Endodermal cell (in vitro differentiated cells): ENCODE data around the gene PRMT7. TPM values are rescaled to one million over a fixed set of nuclear protein-coding genes. Genes with fewer than 3 reads are reported as not detected.

Source experiments
- DNase-seq: peaks from one replicate; pipeline ENCODE4 v3.0.0-alpha.2; 2017
- H3K27ac ChIP-seq: 2 replicates; pipeline ENCODE4 v1.5.1; 2013; ENCODE audit warnings: mild to moderate bottlenecking, low read depth, low read length, moderate library complexity
- H3K27me3 ChIP-seq: 2 replicates; pipeline ENCODE4 v1.6.1; 2013; ENCODE audit warnings: mild to moderate bottlenecking, low read length, moderate library complexity; ENCODE audit not compliant: insufficient read depth, control insufficient read depth, poor library complexity, severe bottlenecking
- H3K36me3 ChIP-seq: 2 replicates; pipeline ENCODE4 v1.7.0; 2013; ENCODE audit warnings: mild to moderate bottlenecking, low read length, moderate library complexity; ENCODE audit not compliant: control insufficient read depth, insufficient read depth
- H3K4me1 ChIP-seq: one replicate; pipeline ENCODE4 v1.7.0; 2013; ENCODE audit warnings: low read length; ENCODE audit not compliant: control insufficient read depth, insufficient read depth
- H3K4me3 ChIP-seq: 2 replicates; pipeline ENCODE4 v1.5.1; 2013; ENCODE audit warnings: mild to moderate bottlenecking, low read length, moderate library complexity
- H3K9ac ChIP-seq: 2 replicates; pipeline ENCODE4 v1.6.1; 2013; ENCODE audit warnings: mild to moderate bottlenecking, low read length, moderate library complexity; ENCODE audit not compliant: poor library complexity, severe bottlenecking; ENCODE audit errors: extremely low read depth
- H3K9me3 ChIP-seq: 2 replicates; pipeline ENCODE4 v1.6.1; 2013; ENCODE audit warnings: mild to moderate bottlenecking, low read length, moderate library complexity; ENCODE audit not compliant: control insufficient read depth
- H3K27ac Mint-ChIP-seq: 2 replicates; pipeline ENCODE4 v1.8.0; 2020; ENCODE audit warnings: mixed read lengths
- H3K27me3 Mint-ChIP-seq: 2 replicates; pipeline ENCODE4 v1.8.0; 2021; ENCODE audit warnings: mild to moderate bottlenecking, mixed read lengths; ENCODE audit not compliant: insufficient read depth
- H3K36me3 Mint-ChIP-seq: 2 replicates; pipeline ENCODE4 v1.8.0; 2020; ENCODE audit warnings: low read depth, mixed read lengths
- H3K4me1 Mint-ChIP-seq: 2 replicates; pipeline ENCODE4 v1.8.0; 2020; ENCODE audit warnings: mixed read lengths
- H3K4me3 Mint-ChIP-seq: 2 replicates; pipeline ENCODE4 v1.8.0; 2020; ENCODE audit warnings: mild to moderate bottlenecking, moderate library complexity, mixed read lengths
- H3K9me3 Mint-ChIP-seq: 2 replicates; pipeline ENCODE4 v1.8.0; 2020; ENCODE audit warnings: mild to moderate bottlenecking, mixed read lengths
- CTCF ChIP-seq: fragments of 200-600 bp; sonication (generic); conservative IDR thresholded peaks from 2 replicates; pipeline ENCODE4 v1.5.0; 2021; ENCODE audit warnings: antibody characterized with exemption, mild to moderate bottlenecking
- WGBS, 2 experiments: methylation state at CpG; one replicate each; pipeline versions ENCODE4 v1.1.5 to v1.1.7; 2013; ENCODE audit warnings: missing lambda C conversion rate in 2 of 2, mixed read lengths in 1 of 2; ENCODE audit not compliant: insufficient coverage in 1 of 2, insufficient read length in 1 of 2; 5-methylcytosine and 5-hydroxymethylcytosine counted together
- total RNA-seq, 2 donors: library from RNA; stranded (reverse); fragmentation: NEBNext Ultra II Directional in 1 of 2; extraction: Animal tissue kit (Norgen Biotek cat#: 25700) in 1 of 2; gene quantifications; 2 replicates in 1 of 2; 3 replicates in 1 of 2; pipeline ENCODE4 v1.2.1, GENCODE V29; 2021

The PRMT7 gene
- total RNA-seq, 2 donors from 2014 or later: 63.9 to 68.5 TPM

GRCh38 chr16:68369697-68370580 lies 59.1 kb downstream of the PRMT7 start:
- no peaks in the 10 kb centered on the region for H3K36me3 ChIP-seq
- no peak for TF ChIP-seq CTCF
- H3K27me3 ChIP-seq: no peaks in the 10 kb centered on the region
- no peak overlapping the region for H3K4me3 ChIP-seq
- no peak overlapping the region for H3K27ac ChIP-seq
- DNase-seq: no peak
- no peaks in the 10 kb centered on the region for H3K27me3 Mint-ChIP-seq
- no peak overlapping the region for H3K4me3 Mint-ChIP-seq
- WGBS, 2 experiments: 92 to 97% methylated on average over 15 to 23 of the region's 23 CpGs
- no peaks in the 10 kb centered on the region for H3K9me3 ChIP-seq
- H3K36me3 Mint-ChIP-seq: no peaks in the 10 kb centered on the region
- peaks cover 10% of the 10 kb centered on the region for H3K4me1 Mint-ChIP-seq
- no peaks in the 10 kb centered on the region for H3K9me3 Mint-ChIP-seq
- H3K9ac ChIP-seq: no peak overlapping the region
- H3K4me1 ChIP-seq: peaks cover 4% of the 10 kb centered on the region
- no peak overlapping the region for H3K27ac Mint-ChIP-seq

- Histone ChIP-seq H3K27me3 (no peaks in the 10 kb centered on the region), H3K9me3 (no peaks in the 10 kb centered on the region), H3K4me3 (no peak overlapping the region), H3K9ac (no peak overlapping the region), H3K27ac (no peak overlapping the region), H3K4me1 (peaks cover 4% of the 10 kb centered on the region), H3K36me3 (no peaks in the 10 kb centered on the region)
- TF ChIP-seq CTCF: no peak
- H3K4me1 Mint-ChIP-seq: peaks cover 13% of the 10 kb centered on the region
- H3K9me3 Mint-ChIP-seq: no peaks in the 10 kb centered on the region
- no peak overlapping the region for H3K4me3 Mint-ChIP-seq
- no peaks in the 10 kb centered on the region for H3K27me3 Mint-ChIP-seq
- WGBS, 2 experiments: 94 to 95% methylated on average over 27 to 32 of the region's 32 CpGs
- no peak overlapping the region for H3K27ac Mint-ChIP-seq
- no peak for DNase-seq
- no peaks in the 10 kb centered on the region for H3K36me3 Mint-ChIP-seq
Measured at GRCh38 chr16:68370581-68371275, 59.9 kb downstream of the PRMT7 start.

GRCh38 chr16:68371276-68371651 lies 60.4 kb downstream of the PRMT7 start:
- TF ChIP-seq CTCF: no peak
- WGBS, 2 experiments: 93 to 97% methylated on average over 15 to 27 of the region's 27 CpGs
- H3K27me3 Mint-ChIP-seq: no peaks in the 10 kb centered on the region
- DNase-seq: no peak
- Histone ChIP-seq H3K36me3 (no peaks in the 10 kb centered on the region), H3K27ac (no peak overlapping the region), H3K27me3 (no peaks in the 10 kb centered on the region), H3K4me1 (peaks cover 4% of the 10 kb centered on the region), H3K9ac (no peak overlapping the region), H3K4me3 (no peak overlapping the region), H3K9me3 (no peaks in the 10 kb centered on the region)
- no peak overlapping the region for H3K27ac Mint-ChIP-seq
- peaks cover 15% of the 10 kb centered on the region for H3K4me1 Mint-ChIP-seq
- no peaks in the 10 kb centered on the region for H3K9me3 Mint-ChIP-seq
- H3K36me3 Mint-ChIP-seq: no peaks in the 10 kb centered on the region
- no peak overlapping the region for H3K4me3 Mint-ChIP-seq
